Head of caudate nucleus (tissue), 42 donors: Measurements from ENCODE around the gene PCCA.
A peak's percentile ranks its signal among the peaks of the same experiment; 100 is the strongest.
"Not testable (repeated sequence)": the region's sequence is repeated elsewhere in the genome, so short reads cannot be mapped to it uniquely, and the experiment has no call there.

Experiments
- DNase-seq, 42 donors: peaks; one replicate each; pipeline versions ENCODE4 v3.0.0 to v3.0.0-alpha.2; 2020 to 2021; ENCODE audit warnings: mixed read lengths in 7 of 42
- intact Hi-C: fragments of 100-400 bp; cut with DNase I; formaldehyde crosslinking; loops from one replicate; pipeline ENCODE4 v1.15.0; 2022

The PCCA gene

DNA sequence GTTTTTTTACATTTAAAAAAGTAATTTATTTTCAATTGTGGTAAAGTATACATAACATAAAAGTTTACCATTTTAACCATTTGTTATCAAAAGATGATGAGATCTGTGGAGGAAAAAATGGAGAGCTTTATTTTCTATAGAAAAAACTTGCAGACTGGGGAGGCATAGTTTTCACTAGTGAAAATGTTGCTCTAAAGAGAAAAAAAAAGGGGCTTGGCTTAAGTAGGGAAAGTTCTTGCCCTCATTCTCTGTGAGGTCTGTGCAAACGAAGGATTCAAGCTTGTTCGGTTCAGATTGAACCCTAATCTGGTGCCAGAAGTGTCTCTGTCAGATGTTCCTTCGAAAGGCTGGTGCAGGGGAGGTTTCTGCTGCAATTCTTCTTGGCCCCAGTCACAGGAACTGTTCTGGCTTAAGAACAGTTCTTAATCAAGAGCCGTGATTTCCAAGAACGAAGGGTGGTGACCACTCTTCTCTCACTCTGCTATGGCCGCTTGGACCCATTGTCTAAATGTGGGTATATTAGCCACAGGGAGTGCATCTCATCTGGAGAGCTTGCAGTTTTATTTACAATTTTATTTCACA is 42.1 kb downstream of the PCCA start:
- intact Hi-C loops: no loop called here
- DNase-seq: peak in 2 of 42 donors; percentile 13 to 38

DNA sequence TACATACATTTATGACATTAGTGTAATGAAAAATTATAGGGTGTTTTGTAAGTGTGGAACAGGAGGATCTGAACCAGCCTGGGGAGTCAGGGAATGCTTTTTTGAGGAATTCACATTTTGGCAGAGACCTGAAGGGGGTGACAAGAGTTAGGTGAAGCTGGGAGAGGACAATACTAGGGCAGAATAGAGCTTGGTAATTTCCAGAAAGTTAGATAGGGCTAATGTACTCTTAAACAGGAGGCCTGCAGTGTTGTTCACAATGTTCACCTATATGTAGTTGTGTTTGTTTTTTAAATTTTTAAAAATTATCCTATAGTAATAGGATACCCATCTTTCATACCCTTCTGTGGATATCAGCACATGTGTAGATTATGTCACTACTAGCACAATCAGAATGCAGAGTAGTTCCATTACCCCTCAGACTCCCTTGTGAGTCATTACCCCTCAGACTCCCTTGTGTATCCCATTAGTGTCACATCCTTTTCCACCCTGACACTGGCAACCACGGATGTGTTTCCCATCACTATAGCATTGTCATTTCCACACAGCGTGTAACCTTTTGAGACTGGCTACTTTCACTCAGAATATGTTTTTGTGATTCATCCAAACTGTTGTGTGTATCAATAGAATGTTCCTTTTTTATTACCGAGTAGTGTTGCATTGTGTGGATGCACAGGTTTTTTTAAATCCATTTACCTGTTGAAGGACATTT is 43.1 kb downstream of the PCCA start:
- intact Hi-C loops: no loop called here
- DNase-seq: peak in 14 of 42 donors; percentile 12 to 74 (median 26)

DNA sequence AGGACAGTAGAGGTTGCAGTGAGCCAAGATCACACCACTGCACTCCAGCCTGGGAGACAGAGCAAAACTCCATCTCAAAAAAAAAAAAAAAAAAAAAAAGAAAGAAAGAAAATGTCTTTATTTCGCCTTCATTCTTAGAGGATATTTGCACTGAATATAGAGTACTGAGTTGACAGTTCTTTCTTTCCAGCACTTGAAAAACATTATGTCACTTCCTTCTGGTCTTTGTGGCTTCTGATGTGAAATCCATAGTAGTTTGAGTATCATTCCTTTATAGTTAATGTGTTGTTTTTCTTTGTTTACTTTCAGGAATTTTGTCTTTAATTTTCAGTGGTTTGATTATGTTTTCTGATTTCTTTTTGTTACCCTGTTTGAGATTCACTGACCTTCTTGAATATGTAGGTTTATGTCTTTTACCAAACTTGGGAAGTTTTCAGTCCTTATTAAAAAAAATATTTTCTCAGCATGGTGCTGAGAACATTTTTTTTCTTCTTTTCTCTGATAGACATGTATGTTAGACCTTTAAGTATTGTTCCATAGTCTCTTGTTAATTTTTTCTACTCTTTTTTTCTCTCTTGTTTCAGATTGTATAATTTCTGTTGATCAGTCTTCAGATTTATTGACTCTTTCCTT is 50.1 kb downstream of the PCCA start:
- DNase-seq: no peak
- intact Hi-C loops: no loop called here

DNA sequence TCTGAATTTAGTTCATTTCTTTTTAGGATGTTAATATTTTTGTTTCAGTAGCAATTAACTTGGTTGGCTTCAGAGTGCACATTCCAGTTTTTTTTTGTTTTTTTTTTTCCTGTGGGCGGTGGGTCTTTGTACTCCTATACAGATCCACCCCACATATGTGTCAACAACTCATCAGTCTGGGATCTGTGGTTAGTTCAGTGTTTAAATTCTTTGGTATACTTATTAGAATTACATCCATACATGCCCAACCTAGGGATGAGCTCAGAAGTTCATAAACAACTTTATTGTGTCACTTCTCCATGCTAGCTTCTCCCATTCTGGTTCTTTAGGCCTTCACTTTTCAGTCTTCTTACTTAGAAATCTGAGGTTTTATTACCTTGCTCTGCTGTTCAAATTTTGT is 50.9 kb downstream of the PCCA start:
- no peak for DNase-seq
- intact Hi-C loops: no loop called here

DNA sequence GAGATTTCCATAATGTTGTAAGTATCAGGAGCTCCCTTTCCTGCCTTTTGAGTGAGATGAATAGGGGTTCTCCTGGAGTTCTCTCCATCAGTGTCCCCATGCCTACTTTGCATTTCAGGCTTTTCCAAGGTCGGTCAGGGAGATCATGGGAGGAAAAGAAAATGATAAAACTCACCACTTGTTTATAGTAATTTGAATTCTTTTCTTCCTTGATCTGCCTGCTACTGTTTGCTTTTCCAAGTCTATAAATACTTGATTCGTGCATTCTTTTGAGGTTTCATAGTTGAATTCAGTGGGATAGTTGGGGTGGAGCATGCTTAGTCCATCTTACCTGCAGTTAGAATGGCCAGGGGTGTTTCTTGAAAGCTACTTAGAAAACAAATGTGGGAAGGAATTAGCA is 51.5 kb downstream of the PCCA start:
- intact Hi-C loops: no loop called here
- no peak for DNase-seq

DNA sequence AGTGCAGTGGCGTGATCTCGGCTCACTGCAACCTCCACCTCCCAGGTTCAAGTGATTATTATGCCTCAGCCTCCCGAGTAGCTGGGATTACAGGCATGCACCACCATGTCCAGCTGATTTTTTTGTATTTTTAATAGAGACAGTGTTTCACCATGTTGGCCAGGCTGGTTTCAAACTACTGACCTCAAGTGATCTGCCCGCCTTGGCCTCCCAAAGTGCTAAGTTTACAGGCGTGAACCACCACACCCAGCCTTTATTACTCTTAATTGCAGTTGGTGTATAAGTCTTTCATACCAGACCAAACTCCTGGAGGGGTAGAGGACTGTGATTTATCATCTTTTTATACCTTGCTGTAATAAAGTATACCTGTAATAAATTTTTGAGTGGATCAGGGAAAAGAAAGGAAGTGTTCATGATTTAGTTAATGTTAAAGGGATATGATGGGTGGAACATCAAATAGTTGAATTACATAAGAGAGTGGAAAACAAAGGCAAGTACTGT is 52.6 kb downstream of the PCCA start:
- intact Hi-C loops, DNase-seq: not testable (repeated sequence)

DNA sequence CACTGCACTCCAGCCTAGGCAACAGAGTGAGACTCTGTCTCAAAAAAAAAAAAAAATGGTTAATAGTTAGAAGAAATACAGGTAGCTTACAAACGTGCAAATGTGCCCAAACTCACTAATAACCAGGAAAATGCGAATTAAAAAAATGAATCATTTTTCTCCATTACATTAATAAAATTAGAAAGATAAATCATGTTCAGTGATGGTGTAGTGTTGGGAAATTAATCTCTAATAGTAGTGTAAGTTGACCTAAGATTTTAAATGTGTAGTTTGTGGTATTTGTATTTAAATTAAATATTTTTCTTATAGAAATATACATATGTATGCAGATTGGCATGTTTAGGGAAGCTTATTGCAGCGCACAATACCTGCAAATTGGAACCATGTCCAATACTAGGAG is 57.6 kb downstream of the PCCA start:
- DNase-seq: no peak
- intact Hi-C loops: no loop called here

DNA sequence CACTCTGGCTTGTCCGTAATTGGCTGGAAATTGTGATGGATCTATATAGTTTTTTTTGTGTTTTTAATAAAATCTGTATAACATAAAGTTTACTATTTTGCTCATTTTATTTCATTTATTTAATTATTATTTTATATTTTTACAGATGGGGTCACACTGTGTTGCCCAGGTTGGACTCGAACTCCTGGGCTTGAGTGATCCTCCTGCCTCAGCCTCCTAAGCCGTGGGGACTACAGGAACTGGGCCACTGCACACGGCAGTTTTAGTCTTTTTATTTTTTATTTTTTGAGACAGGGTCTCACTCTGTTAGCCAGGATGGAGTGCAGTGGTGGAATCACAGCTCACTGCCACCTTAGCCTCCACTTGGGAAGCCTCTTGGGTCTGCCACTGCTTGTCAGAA is 58.9 kb downstream of the PCCA start:
- no peak for DNase-seq
- intact Hi-C loops: no loop called here

DNA sequence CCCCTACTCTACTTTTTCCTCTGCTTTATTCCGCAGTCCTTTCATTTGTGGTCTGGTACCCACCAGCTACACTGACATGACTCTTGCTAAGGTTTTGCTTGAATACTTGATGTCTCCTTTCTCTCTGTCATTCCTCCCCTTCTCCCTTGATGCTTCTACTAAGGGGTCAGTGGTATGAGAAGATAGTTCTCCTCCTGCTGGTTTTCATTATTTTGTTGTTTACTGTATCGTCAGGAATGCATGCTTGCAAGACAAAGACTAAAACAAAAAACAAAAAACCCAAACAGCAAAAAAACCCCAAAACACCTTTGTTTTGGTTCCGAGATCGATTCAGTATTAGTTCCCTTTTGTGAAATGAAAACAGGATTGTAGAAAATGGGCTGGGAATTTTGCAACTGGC is 59.5 kb downstream of the PCCA start:
- intact Hi-C loops: no loop called here
- DNase-seq: no peak

DNA sequence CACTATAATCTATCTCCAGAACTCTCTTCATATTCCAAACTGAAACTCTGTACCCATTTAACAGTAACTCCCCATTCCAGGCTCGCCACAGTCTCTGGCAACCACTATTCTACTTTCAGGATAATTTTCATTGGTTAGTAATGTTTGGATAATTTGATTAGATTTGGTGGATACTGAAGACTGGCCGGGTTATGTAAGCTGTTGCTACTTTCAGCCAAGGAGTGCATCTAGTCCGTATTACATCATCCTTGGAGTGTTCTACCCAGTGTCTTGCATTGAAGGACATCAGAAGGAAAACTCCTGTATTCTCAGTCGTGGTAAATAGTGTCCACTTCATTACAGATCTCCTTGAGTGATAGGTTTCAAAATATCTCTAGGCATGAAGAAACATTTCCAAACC is 60.5 kb downstream of the PCCA start:
- intact Hi-C loops: no loop called here
- no peak for DNase-seq

DNA sequence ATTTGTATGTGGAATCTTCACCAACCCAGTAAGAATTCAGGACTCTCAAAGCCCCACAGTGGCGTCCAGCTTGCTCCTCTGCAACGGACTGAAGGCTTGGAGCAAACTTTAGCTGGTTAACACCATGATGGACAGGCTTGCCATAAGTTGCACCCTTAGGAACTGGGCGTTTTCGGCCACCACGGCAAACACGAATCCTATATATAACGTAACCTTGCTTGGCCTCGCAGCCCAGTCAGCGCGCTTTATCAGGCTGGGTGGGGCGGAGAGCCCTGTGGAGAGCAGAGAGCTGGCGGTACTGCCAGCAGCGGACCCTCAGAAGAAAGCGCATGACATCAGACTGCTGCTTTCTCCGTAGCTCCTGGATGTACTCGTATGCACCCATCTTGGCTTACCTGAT is 61.8 kb downstream of the PCCA start:
- DNase-seq, intact Hi-C loops: not testable (repeated sequence)

DNA sequence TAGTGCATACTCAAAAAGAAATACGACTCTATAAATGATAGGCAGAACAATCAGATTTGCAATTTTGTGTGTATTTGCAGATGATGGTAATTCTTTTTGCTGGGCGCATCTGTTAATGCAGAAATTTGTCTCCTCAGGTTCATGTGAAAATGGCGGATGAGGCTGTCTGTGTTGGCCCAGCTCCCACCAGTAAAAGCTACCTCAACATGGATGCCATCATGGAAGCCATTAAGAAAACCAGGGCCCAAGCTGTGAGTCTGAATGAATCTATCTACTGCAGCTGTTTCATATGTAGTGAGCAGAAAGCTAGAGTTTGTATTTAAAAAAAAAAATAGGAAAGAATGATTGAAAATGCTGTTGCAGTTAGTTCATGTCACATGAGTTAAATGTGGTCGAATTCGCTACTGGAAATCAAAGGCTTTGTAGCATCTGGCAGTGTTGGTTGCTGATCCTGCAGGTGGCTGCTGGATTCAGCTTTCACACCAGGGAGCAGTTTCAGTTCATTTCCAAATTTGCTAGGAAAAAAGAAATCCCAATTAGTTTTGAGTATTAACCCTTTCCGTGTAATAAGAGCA is 66.0 kb downstream of the PCCA start:
- intact Hi-C loops: no loop called here
- DNase-seq: no peak

DNA sequence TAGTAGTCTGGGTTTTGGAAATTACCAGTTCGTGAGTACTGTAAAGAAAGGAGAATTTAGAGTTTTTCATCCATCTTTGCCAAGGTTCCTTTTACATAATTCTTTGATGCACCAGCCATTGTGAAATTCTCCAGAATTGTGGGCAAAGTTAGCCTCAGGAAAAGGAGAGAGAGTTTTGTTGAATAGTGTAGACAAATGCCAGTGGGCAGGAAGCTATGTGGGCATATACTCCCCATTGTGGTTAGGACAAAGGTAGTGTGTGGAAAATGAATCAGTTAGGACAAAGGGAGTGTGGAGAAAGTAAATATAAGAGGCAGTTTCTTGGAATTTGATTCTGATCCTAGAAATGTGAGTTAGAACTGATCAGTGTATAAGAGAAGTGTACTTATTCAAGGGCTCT is 67.9 kb downstream of the PCCA start:
- no peak for DNase-seq
- intact Hi-C loops: no loop called here

DNA sequence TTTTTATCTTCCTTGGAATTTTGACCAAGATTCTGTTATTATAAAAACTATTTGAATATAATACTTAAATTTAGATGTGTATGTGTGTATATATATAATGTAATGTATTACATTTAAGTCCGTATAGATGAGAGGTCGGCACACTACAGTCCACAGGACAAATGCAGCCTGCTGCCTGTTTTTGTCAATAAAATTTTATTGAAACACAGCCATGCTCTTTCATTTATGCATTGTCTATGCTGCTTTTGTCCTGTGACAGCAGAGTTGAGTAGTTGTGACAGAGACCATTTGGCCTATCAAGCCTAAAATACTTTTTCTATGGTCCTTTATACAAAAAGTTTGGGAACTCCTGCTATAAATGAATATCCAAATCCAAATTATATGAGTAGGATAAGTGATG is 69.7 kb downstream of the PCCA start:
- no peak for DNase-seq
- intact Hi-C loops: no loop called here

DNA sequence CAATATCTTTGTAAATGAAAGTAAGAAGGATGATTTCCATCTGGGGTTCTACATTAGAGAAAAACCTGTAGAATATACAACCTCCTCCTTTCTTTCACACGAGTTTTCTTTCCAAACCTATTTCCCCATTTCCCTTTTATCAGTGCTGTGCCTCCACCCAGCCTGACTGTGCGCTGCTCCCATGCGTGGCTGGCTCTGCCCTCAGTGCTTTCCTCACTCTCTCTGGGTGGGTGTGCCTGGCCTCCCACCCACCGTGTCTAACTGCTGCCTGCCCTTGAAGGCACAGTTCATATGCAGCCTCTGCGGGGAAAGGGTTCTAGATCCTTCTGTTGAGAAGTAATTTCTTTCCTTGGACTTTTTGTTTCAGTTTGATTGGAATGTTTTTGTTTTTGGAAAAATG is 70.7 kb downstream of the PCCA start:
- intact Hi-C loops: no loop called here
- DNase-seq: no peak

DNA sequence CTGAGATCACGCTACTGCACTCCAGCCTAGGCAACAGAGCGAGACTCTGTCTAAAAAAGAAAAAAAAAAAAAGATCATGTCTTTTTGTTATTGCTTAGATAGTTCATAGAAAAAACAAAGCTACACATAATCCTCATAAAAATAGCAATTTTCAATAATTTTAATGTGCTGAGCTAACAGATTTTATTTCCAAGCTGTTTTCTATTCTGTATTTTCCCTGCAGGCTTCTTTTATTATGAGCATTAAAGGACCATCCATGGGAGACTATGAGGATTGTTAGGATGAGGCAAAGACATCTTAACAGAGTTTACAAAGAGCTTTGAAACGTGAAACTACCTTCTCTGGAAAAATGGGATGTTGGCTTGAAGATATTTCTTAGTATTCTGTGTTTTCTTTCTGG is 71.6 kb downstream of the PCCA start:
- intact Hi-C loops: no loop called here
- DNase-seq: no peak

DNA sequence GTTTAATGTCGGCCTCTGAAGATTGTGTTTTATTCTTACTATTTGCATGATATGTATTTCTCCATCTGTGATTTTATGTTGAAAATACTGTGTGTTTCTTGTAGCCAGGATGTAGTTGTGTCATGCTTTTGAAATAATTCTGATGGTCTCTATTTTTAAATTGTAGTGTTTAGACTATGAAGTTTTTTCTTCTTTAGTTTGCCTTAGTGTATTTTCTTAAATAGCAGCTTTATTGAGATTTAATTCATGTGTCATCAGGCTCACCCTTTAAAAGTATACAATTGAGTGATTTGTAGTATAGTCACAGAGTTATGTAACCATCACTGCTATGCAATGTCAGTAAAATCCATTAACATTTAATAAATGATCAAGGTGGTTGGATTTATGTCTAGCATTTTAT is 74.5 kb downstream of the PCCA start:
- no peak for DNase-seq
- intact Hi-C loops: no loop called here

DNA sequence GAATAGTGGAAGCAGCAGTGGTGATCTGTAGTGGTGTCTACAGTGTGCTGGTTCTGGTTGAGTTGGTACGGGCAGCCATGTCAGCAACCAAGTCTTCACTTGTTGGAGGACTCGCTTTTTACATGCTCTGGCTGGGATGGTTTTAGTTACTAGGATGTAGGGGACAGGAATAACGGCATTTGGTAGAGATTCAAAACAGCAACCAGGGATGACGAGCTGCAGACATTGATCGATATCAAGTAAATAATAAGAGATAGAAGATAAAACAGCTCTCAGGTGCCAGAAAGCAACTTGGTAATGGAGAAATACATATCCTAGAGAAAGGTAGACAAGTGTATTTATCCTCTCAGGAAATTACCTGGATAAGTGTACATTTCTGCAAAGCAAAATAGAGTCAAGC is 84.3 kb downstream of the PCCA start:
- intact Hi-C loops: no loop called here
- no peak for DNase-seq

DNA sequence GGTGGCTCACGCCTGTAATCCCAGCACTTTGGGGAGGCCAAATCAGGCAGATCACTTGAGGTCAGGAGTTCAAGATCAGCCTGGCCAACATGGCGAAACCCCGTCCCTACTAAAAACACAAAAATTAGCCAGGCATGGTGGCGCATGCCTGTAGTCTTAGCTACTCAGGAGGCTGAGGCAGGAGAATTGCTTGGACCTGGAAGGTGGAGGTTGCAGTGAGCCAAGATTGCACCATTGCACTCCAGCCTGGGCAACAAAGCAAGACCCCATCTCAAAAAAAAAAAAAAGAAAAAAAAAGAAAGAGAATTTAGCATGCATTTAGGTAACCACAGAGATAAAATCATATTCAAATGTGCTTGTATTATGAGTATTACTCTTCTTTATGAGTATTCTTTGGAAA is 85.6 kb downstream of the PCCA start:
- DNase-seq, intact Hi-C loops: not testable (repeated sequence)

DNA sequence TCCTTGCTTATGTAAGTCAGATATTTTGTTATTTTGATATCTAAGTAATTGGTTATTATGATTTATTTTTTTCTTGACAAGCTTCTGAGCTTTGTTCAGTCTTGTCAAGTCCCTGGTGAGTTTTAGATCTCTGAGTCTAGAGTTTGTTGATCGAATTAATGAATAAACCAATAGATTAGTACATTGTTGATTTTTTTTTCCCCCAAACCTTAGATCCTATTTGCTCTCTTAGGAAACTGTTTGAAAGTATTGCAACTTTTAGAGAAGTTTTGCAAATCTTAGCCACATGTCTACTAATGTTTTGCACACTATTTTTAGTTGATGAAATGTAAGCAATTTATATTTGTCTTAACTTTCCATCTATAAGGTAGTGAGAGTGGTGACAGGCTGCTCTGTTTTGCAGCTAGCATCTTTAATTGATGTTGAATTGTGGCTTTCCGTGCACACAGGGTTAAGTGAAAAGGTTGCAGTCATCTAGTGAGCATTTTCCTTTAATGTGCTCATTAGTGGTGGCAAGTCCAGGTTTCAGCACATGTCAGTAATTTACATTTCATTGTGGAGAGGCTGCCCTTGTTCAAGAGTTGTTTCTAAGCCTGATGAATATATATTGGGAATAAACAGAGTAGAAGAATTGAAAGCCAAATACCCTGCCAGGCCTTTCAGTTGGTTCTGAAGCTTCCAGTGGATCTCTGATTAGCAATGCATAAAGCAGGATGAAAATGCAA is 86.3 kb downstream of the PCCA start:
- no peak for DNase-seq
- intact Hi-C loops: no loop called here
